NCI-H460 (cell line): ENCODE measurements around the gene IFNA21. TPM values are rescaled to one million over a fixed set of nuclear protein-coding genes. Genes with fewer than 3 reads are reported as not detected.
"Not testable (repeated sequence)": the region's sequence is repeated elsewhere in the genome, so short reads cannot be mapped to it uniquely, and the experiment has no call there.

Source experiments
- DNase-seq: peaks from one replicate; pipeline ENCODE4 v3.0.0-alpha.2; 2016; ENCODE audit warnings: low read depth; ENCODE audit errors: extremely low read depth
- small RNA-seq, 2 experiments: library from RNA; depleted of rRNA; stranded (forward); fragments of <200 nt; gene quantifications; one replicate each; pipeline ENCODE3, GENCODE V24; 2014
- total RNA-seq: library from RNA; depleted of rRNA; stranded (reverse); fragments of >200 nt; shearing (Covaris generic); gene quantifications from 2 replicates; pipeline ENCODE4 v1.2.3, GENCODE V29; 2014; rRNA removed

Gene IFNA21
- total RNA-seq, 1 experiment from 2014 or later, result not detected

- no peak for DNase-seq
Measured at GRCh38 chr9:21144603-21145002, 21.9 kb downstream of the IFNA21 start.

- DNase-seq, result no peak
Measured at GRCh38 chr9:21141427-21141882, 25.0 kb downstream of the IFNA21 start, which contains the start of gene IFNW1. IFNW1 (minus strand) TSS chr9:21141832; CDS start chr9:21141570, 262 bp downstream.

DNA sequence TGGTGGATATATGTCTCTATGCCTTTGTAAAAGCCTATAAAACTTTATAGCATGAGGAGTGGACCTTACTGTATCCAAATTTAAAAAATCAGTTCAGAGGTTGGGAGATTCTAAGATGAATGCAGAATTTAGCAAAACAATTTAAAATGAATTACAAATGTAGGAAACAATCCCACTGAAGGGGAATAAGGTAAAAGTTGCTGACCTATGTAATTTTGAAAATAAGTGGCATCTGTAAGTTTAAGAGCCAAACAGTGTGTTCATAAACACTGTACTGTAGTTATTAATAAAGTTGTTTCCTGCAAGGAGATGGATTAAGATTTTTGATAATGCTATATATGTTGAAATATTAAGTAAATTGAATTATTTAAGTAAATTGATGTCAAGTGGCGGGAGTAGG lies 29.4 kb downstream of the IFNA21 start:
- no peak for DNase-seq

DNA sequence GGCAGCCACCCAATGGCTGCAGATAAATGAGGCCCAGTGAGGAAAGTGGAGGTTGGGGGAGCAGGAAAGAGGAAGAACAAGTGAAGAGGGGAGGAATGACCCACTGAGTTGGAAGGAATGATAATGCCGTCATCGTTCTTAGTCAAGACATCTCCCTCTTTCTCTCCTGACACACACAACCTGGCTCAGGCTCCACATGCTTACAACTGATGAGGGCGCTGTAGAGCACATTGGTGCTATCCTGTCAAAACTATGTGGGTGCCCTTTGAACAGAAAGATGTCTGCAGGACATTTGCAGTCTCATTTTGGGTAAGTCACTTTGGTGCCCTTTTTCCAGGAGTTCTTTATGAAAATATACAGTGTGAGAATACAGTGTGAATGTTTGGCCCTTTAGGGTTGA lies 30.7 kb downstream of the IFNA21 start:
- no peak for DNase-seq

DNA sequence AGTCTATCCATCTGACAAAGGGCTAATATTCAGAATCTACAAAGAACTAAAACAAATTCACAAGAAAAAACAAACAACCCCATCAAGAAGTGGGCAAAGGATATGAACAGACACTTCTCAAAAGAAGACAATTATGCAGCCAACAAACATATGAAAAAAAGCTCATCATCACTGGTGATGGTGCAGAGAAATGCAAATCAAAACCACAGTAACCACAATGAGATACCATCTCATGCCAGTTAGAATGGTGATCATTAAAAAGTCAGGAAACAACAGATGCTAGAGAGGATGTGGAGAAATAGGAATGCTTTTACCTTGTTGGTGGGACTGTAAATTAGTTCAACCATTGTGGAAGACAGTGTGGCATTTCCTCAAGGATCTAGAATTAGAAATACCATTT lies 38.3 kb downstream of the IFNA21 start:
- not testable (repeated sequence) for DNase-seq

DNA sequence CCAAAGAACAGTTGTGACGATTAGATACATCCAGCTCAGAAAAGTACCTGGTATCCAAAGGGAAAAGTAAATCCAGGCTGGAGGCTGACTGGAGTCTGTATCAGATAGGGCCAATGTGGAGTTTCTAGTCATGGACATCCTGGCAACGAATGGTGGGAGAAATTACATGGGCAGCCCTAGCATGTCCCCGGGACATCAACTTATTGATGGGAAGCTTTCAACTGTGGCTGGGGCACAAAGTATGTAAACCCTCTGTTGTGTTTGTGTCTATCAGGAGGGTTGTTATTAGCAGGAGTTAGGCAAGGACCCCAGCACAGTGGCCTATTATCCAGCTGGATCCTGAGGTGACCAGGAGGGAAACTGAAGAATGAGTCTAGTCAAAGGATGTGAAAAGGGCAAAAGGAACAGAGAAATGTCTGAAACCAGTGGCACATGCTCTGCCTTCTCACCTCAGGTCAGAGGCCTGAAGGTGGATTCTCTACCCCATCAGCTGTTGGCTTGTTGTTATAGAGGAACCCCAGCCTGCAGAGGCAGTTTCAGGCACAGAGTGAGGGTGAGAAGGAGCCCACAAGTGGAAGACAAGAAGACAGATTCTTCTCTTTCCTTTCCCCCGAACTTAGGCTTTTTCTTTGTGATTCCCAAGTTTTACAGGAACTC lies 44.7 kb downstream of the IFNA21 start:
- no peak for DNase-seq

- no peak for DNase-seq
Measured at GRCh38 chr9:21121079-21121478, 45.4 kb downstream of the IFNA21 start.

DNA sequence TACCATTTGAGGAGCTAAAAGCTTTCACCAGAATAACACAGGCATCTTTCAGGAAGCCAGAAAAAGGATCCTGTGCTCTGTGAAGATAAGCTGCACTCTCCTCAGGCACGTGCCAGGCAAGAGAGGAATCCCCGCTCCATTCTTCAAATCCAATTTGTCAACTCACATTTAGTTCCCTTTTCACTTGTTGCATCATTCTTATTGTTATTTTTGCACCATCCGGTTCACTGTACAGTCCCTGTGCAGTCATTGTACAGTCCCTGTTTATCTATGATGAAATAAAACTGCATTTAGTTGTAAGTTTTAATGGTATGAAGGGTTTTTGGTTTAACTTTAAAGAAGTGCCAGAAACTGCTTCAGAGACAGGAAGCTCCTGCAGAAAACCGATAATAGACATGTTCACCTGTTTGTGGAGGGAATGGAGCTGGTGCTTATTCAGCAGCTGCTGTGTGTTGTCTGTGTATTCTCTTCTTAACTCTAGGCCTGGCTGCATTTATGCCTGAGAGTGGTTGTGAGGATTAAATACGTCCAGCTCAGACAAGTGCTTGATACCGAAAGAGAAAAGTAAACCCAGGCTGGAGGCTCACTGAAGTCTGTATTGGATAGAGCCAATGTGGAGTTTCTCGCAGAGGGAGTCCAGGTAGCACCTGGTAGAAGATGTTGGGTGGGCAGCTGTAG lies 47.2 kb downstream of the IFNA21 start:
- no peak for DNase-seq

Small RNAs within 50 kb of the gene (small RNA-seq; reads per million reads assigned to genes)
- gene RF00019, result 0 reads per million in 2 experiments

Other genes starting within 250 kb of the IFNA21 start
- not detected in 2 replicates for gene HACD4, start 135.0 kb downstream of the IFNA21 start, total RNA-seq
- not detected in 2 replicates for gene IFNB1, start 88.7 kb downstream of the IFNA21 start, total RNA-seq
- gene IFNW1, start 24.8 kb downstream of the IFNA21 start, total RNA-seq, result not detected in 2 replicates
- gene IFNA4, start 20.9 kb upstream of the IFNA21 start, total RNA-seq, result not detected in 2 replicates
- not detected in 2 replicates for gene IFNA7, start 35.5 kb upstream of the IFNA21 start, total RNA-seq
- gene IFNA10, start 40.5 kb upstream of the IFNA21 start, total RNA-seq, result not detected in 2 replicates
- gene IFNA16, start 50.7 kb upstream of the IFNA21 start, total RNA-seq, result not detected in 2 replicates
- not detected in 2 replicates for gene IFNA17, start 61.6 kb upstream of the IFNA21 start, total RNA-seq
- gene IFNA14, start 73.3 kb upstream of the IFNA21 start, total RNA-seq, result not detected in 2 replicates
- gene IFNA5, start 138.7 kb upstream of the IFNA21 start, total RNA-seq, result not detected in 2 replicates
- 19.0 and 23.6 TPM in 2 replicates for gene KLHL9, start 168.7 kb upstream of the IFNA21 start, total RNA-seq
- not detected in 2 replicates for gene IFNA6, start 184.2 kb upstream of the IFNA21 start, total RNA-seq
- gene IFNA13, start 201.4 kb upstream of the IFNA21 start, total RNA-seq, result not detected in 2 replicates
- gene IFNA2, start 218.7 kb upstream of the IFNA21 start, total RNA-seq, result not detected in 2 replicates
- gene IFNA8, start 242.5 kb upstream of the IFNA21 start, total RNA-seq, result not detected in 2 replicates